ENCODE measurements around the gene PGAP6.

GRCh38 chr16:370443-370842, 11.3 kb downstream of the PGAP6 start, which contains the start of gene MRPL28:
- TF ChIP-seq CTCF (IDR thresholded peaks at IDR 0.05; ENCODE audit: insufficient read depth, low read depth, low read length) (no peak), EZH2 (IDR thresholded peaks at IDR 0.05; ENCODE audit: insufficient read depth, low read length) (no peak)

All from astrocyte (in vitro differentiated cells and primary cell).